ENCODE results near the gene ZNF462. TPM values are rescaled to one million over a fixed set of nuclear protein-coding genes. Genes with fewer than 3 reads are reported as not detected.
"Not testable (repeated sequence)": the region's sequence is repeated elsewhere in the genome, so short reads cannot be mapped to it uniquely, and the experiment has no call there.

Gene ZNF462
- total RNA-seq, 1 experiment from 2014 or later, result 20.6 TPM

DNA sequence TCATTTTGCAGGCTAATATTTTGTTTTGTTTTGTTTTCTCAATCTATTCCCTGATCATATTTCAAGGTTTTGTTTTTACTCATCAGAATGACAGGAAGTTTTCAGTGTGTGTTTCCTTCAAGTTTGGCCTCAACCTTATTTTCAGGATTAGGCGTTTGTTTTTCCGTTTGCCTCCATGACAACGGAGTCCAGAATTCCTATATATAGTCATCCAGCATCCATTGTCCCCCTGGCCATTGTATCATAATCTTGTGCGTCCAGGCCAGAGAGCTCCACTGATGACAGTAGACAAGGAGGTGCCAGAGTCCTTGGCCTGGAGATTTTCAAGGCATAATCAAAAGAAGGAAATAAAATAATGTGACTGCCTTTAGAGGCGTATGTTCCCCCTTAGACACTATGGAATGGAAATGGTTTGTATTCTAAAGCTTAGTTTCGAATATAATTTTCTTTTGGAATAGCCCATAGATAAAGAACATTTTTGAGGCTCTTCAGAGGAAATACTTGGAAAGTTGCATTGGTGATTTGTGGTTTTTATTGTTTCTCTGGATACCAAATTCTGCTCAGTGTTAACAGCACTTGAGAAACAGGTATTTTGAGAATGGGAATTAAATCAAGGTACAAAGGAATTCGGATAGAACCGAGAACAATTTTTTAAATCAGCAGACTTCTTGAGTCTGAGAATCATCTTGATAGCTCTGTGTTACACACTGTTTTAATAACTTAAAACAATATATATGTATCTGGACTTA is 99.8 kb downstream of the ZNF462 start:
- peak; percentile 17 for DNase-seq (ENCODE audit: low read depth)

DNA sequence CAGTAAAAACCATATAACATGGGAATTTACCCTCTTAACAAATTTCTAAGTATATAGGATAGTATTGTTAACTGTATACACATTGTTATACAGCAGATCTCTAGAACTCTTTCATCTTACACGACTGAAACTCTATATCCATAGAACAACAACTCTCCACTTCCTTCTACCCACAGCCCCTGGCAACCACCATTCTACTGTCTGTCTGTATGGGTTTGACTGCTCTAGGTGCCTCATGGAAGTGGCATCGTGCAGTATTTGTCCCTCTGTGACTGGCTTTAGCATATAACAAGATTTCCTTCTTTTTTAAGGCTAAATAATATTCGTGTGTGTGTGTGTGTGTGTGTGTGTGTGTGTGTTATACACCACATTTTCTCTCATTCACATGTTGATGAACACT is 100.7 kb downstream of the ZNF462 start:
- no peak for DNase-seq (ENCODE audit: low read depth)

DNA sequence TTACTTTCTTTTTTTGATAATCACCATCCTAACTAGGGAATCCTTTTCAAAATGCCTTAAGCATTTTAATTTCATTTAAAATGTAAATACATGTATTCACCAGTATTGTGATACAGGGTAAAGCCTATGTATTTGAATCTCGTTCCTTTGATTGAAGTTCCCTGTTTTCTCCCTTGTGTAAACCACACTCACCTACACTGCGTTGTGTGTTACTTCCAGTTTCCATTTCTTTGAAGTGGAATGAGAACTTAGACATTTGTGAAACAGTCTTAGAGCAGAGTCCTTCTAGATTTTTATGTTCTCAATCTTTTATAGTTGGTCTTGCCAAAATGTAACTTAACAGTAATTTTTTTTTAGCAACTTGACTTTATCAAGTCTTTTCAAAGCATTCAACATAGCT is 101.4 kb downstream of the ZNF462 start:
- DNase-seq (ENCODE audit: low read depth), result no peak

DNA sequence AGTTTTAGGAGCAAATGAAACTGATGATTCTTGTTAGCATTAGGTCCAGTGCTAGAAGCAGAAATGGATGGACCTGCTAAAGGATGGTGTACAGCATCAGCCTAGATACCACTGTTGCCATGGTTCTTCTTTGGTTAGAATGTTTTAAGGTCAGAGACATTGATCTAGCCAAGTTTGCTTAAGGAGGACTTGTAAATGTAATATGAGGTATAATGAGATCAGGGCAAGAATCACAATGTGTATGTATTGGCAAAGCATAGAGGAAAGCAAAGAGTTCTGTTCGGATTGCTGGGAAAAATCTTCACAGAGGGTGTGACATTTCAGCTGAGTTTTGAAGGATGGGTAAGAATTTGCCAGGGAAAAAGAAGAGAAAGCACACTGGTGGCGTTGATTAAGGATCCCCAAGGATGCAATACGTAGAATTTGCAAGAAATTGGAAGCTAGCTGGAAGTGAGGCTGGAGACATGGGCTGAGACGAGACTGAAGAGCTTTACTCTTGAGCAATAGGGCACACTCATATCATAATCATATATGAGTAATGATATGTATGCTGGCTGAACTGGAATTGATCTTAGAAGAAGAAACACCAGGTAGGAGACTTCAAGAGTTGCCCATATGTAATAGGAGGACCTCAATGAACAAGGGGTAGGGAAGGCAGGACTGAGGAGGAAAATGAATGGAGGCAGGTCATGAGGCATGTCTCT is 102.0 kb downstream of the ZNF462 start:
- DNase-seq (ENCODE audit: low read depth), result no peak

DNA sequence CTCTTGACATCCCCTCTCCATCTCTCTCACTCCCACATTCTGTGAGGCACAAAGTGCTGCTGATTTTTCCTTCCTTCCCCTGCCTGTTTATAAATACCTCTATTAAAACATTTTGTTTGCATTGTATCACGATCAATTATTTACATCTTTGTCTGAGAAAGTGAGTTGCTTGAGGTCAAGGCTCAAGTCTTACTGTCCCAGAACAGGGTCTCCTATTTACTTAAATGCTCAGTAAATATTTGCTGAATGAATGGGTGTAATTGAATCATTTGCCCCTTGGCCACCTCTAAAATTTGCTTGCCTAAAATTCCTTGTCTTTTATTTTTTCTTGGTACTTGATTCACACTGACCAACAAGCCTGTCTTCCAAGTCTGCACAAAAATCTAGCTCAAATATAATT is 103.5 kb downstream of the ZNF462 start:
- no peak for DNase-seq (ENCODE audit: low read depth)

DNA sequence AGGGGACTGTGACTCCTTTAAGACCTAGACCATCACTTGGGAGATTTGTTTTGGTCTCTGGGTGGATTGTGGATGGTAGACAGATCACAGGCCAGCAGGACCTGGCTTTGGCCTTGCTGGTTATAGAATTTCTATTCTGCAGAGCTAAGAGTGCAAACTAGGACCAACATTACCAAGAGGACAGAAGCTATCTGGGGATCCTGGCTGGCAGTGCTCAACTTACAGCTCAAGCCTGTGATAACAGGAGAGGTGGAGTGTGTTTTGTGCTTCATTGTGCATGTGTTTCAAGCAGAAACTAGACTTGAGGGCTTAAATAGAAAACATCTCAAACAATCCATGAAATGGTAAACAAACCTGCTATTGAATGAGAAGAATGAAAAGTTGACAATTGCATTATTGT is 106.7 kb downstream of the ZNF462 start:
- no peak for DNase-seq (ENCODE audit: low read depth)

DNA sequence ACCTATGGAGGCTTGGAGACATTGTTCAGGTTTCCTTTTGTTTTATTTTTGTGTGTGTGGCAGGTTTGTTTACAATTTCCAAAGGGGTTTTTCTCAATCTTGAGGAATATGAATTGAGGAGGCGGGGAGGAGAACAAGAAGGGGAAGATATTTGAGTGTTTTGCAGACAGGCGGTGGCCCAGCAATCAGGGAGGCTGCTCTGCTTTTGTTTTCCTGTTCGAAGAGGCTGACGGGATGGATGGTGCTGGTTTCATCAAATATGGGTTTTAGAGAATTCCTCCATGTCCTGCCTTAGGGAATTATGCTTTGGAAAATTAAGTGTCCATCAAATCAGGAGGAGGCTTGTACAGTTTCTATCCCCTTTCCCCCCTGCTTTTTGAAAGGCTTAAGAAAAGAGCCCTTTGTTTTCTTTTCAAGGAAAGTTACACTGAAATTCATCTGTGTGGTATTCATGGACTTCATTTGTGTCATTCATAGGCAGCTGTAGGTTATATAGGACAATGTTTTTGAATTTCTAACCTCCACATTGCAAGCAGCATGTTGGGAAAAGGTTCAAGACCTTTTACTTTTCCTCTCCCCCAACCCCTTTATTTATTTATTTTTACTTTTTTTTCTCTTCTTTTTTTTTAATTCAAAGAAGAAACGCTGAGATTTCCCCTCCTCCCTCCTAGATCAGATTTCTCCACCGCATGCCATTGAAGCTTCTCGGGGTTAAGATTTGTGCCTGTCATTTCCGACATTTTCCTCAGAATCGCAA is 107.4 kb downstream of the ZNF462 start:
- DNase-seq (ENCODE audit: low read depth), result no peak

DNA sequence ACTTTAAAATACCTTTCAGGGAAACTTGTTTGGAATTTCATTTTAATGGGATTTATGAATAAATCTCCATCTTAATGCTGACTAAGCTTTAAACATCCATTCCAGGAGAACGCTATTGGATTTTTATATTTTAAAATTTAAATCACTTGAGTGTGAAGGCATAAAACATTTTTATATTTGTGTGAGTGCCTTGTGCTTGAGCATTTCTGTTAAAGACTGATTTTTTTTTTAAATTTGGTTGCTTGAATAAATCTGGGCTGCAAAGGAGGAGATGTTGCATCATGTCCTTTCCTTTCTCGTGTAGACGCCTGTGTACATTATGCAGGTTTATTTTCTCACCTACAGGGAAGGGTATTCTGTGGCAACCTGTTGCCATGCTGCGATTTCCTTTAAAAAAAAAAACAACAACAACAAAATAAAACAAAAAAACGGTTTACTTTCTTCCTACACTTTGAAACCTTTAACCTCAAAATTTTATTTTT is 108.1 kb downstream of the ZNF462 start:
- no peak for DNase-seq (ENCODE audit: low read depth)

DNA sequence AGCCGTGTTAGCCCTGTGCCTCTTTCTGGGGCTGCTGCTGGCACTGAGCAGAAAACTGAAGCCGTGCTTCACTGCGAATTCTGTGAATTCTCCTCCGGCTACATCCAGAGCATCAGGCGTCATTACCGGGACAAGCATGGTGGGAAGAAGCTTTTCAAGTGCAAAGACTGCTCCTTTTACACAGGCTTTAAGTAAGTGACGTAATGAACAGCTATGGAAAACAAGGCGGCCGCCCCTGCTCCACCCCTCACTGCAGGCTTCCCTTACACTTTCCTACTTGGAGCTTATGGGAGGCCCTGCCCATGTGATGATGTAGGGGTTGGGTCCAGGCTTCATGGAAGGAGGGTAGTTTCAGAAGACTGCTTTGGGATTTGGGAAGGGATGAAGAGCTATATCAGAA is 109.1 kb downstream of the ZNF462 start:
- DNase-seq (ENCODE audit: low read depth), result no peak

DNA sequence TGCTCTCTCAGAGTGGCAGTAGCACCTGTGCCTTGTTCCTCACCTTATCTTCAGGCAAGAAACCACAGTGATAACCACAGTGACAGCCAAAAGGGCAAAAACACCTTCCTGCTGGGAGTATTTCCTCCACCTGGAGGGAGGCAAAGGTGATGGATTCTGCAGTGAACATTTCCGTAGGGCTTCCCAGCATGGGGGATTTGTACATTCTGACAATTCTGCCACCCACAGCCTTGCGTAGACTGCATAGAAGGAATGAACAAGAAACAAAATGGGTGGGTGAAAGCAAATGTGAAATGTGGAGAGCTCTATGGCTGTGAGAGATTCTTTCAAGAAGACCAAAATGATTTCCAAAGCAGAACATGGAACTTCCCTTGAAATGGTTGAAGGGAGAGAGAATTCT is 111.4 kb downstream of the ZNF462 start:
- no peak for DNase-seq (ENCODE audit: low read depth)

DNA sequence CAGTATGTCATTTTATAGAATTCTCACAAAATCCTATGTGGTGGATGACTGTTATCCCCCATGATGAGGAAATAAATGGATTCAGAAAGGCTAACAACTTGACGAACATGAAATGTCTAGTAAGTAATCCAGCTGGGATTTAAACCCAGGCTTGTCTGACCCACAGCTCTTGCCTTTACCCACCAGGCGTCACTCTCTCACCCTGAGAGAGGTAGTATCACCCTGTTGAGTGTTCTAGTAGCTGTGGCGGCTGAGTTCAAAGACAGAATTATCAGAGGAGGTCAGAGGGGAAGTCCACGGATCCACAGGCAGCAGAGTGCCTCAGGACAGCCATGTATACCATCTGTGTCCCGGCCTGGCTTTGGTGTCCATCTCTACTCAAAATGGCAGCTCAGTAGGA is 113.8 kb downstream of the ZNF462 start:
- no peak for DNase-seq (ENCODE audit: low read depth)

DNA sequence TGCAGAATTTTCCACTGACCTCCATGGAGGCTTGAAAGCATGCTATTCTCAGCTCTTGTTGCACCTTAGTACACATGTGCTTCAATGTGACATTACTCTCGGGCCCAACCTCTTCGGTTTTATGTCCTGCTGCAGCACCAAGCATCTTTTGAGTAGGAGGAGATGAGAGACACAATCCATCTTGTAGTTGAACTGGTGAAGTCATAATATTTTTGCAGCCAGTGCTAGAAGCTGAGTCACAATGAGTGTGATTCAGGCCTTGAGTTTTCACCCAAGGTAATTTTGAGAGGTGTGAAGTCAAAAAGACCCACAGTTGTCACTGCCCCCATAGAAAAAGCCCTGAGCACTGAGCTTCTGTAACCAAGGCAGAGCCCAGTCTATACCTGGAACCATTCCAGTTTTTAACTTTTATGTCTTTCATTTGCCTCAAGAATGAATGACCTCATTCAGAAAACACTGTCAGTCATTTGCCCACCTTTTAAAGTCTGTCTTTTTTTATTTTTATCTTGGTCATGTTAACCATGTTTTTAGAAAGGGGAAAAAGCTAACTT is 117.7 kb downstream of the ZNF462 start:
- DNase-seq (ENCODE audit: low read depth), result peak; percentile 50

DNA sequence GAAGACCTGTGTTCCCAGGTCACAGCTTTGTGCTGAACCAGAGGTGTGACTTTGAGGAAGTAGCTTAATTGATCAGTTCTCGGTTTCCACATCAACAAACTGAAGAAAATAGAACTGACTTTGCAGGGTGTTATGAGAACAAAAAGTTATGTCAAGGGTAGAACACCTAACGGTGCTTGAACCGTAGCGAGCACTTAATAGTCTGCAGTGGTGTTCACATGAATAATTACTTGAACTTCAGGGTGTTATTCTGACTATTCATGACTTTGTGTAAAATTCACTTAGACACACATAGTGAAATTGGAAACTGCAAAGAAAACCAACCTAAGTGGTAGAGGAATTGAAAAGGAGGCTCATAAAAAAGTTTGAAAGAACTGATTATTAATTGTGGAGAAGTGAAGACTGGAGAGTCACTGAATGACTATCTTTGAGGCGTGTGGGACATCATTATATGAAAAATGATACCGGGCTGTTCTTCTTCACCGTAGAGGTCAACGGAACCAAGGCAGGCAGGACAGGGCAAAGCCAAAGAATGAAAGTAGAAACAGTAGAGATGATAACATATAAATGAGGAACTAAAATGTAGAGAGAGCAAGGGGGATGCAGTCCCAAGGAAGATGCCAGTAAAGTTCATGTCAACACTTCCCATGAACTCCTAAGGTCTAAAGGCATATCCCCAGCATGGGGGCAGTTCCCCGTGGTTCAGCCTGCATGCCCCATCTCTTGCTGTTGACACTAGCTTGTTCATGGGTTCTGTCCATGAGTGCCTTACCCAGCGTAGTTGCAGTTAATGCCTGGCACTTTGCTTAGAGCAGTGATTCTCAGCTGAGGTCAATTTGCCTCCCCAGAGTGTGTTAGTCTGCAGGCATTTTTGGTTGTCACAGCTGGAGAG is 118.7 kb downstream of the ZNF462 start:
- no peak for DNase-seq (ENCODE audit: low read depth)

DNA sequence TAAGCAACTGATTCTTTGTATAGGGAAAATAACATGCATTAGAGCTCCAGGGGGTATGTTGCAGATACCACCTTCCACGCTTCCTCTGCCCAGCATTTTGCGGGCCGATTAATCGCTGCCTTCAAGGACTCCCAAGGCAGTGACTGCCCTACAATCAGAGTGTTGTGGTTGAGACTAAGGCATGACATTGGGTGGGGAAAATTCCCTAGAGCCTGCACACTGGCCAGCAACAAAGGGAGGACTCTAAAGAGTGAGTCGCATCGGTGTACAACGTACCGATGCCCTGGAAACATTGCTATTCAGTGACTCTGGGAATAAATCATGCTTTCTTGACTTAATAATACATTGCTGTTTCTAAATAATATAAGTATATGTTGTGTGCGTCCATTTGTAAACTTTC is 119.7 kb downstream of the ZNF462 start:
- no peak for DNase-seq (ENCODE audit: low read depth)

DNA sequence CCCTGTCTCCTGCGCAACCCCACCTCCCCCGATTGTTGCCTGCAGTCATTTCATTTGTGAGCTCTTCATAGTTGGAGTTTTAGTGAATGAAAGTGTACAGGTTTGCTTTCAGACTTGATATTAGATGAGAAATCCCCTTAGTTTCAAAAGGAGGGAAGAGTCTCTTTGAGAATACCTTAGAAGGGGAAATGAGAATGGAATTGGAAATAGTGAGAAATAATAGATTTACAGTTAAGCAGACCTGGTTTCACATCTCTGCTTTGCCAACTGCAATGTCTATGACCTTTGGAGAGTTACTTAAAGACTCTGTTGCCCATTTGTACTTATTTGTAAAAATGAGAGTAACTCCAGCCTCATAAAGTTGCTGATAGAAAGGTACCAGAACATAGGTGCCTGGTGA is 120.4 kb downstream of the ZNF462 start:
- no peak for DNase-seq (ENCODE audit: low read depth)

DNA sequence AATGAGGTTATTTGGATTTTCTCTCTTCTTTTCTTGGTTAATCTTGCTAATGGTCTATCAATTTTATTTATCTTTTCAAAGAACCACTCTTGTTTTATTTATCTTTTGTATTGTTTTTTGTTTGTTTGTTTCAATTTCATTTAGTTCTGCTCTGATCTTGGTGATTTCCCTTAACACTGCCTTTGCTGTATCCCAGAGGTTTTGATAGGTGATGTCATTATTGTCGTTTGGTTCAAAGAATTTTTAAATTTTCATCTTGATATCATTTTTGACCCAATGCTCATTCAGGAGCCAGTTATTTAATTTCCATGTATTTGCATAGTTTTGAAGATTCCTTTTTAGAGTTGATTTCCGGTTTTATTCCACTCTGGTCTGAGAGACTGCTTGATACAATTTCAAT is 126.9 kb downstream of the ZNF462 start:
- not testable (repeated sequence) for DNase-seq (ENCODE audit: low read depth)

DNA sequence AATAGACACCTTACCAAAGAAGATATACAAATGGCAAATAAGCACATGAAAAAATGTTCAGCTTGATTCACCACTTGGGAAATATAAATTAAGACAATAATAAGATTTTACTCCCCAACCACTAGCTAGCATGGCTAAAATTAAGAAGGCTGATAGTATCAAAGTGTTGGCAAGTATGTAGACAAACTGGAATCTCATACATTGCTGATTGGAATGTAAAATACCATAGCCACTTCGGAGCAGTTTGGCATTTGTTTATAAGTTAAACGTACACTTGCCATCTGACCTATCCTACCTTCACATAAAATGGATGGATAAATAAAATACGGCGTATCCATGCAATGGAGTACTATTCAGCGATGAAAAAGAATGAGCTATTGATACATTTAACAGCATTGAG is 129.2 kb downstream of the ZNF462 start:
- DNase-seq (ENCODE audit: low read depth), result no peak

DNA sequence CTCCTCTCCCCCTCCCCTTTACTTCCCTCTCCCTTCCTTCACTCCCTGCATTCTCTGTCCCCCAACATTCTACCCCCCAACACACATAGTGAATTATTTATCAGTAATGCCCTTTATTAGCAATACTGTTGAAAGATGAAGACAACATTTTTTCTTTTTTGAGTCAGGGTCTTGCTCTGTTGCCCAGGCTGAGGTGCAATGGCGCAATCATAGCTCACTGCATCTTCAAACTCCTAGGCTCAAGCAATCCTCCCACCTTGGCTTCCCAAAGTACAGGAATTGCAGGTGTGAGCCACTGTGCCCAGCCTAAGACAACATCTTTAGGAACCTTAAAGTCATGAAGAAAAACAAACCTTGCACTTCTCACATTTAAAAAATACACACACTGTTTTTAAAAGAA is 130.6 kb downstream of the ZNF462 start:
- DNase-seq (ENCODE audit: low read depth), result no peak

DNA sequence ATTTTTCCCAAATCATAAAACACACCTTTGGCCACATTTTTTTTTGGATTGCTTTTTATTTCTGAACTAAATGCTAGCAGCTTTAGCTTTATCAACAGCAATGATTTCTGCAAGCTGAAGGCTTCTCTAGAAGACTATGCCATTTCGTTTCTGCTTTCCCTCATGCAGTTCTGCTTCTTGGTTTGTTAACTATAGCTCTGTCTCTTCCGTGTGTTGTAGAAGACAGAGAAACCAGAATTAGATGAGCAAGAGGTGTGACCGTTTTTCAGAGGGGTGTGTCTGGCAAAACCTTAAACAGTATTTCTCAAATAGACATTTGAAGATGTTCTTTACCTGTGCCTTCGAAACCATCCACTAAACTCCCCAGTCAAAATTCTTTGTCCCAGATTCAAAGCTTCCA is 131.5 kb downstream of the ZNF462 start:
- no peak for DNase-seq (ENCODE audit: low read depth)

DNA sequence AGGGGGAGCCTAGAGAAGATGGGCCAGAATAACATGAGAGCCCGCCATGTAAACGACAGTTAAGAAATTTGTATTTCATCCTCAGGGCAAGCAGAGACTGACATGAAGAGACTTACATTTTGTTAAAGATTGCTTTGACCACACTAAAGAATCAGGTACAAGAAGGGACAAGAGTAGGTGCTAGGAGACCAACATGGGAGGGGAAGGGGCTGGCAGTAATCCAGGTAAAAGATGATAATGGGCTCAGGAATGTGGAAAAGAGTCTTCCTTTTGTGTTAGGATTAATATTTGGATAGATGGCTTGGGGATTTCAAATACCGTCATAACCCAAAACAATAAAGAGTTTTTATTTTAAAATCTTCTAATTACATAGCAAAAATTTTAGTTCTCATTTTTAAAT is 137.3 kb downstream of the ZNF462 start:
- DNase-seq (ENCODE audit: low read depth), result no peak

DNA sequence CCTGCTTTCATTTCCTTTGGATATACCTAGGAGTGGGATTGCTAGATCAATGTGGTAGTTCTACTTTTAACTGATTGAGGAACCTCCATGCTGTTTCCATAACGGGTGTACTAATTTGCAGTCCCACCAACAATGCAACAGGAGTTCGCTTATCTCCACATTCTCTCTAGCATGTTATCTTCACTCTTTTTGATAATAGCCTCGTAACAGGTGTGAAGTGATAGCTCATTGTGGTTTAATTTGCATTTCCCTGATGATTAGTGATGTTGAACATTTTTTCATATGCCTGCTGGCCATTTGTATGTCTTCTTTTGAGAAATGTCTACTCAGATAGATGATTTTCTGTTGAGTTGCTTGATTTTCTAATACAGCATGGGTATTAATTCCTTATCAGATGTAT is 142.2 kb downstream of the ZNF462 start:
- DNase-seq (ENCODE audit: low read depth), result no peak

Data from Daoy (cell line).